T-helper 9 cell (primary cell): ENCODE results near the gene TNFSF9.

Experiments
- DNase-seq: peaks from one replicate; pipeline ENCODE4 v3.0.0-alpha.2; 2020
- total RNA-seq, 2 donors: gene quantifications; one replicate each; lab custom pipeline; 2026; lab: John Stamatoyannopoulos, UW

Gene TNFSF9, protein sequence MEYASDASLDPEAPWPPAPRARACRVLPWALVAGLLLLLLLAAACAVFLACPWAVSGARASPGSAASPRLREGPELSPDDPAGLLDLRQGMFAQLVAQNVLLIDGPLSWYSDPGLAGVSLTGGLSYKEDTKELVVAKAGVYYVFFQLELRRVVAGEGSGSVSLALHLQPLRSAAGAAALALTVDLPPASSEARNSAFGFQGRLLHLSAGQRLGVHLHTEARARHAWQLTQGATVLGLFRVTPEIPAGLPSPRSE
- total RNA-seq = 0.91 to 10.6 reads per million in 2 donors

DNA sequence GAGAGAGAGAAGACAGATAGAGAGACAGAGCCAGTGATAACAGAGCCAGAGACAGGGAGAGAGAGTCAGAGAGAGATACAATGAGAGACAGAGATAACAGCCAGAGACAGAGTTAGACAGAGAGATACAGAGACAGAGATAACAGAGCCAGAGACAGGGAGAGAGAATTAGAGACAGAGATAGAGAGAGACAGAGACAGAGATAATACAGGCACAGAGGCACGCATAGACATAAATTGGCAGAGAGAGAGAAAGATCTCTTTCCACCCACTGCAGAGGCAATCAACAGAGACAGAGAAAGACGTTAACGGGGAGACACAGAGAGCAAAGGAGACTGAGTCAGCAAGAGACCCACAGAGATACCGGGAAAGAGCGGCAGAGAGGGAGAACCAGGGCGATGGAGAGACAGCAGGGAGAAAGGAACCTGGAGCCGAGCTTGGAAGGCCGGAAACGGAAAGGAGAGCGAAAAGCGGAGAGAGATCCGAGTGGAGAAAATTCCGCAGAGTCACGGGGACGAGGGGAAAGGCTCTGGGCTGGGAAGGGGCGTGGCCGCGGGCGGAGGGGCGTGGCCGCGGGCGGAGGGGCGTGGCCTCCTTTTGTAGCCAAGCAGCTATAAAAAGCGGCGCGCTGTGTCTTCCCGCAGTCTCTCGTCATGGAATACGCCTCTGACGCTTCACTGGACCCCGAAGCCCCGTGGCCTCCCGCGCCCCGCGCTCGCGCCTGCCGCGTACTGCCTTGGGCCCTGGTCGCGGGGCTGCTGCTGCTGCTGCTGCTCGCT is at the start of gene TNFSF9:
Gene TNFSF9 (plus strand): TSS at position 641 of the 777 bp plus-strand sequence. CDS start 11 bp downstream, at position 652.
- DNase-seq = peak; percentile 78

DNA sequence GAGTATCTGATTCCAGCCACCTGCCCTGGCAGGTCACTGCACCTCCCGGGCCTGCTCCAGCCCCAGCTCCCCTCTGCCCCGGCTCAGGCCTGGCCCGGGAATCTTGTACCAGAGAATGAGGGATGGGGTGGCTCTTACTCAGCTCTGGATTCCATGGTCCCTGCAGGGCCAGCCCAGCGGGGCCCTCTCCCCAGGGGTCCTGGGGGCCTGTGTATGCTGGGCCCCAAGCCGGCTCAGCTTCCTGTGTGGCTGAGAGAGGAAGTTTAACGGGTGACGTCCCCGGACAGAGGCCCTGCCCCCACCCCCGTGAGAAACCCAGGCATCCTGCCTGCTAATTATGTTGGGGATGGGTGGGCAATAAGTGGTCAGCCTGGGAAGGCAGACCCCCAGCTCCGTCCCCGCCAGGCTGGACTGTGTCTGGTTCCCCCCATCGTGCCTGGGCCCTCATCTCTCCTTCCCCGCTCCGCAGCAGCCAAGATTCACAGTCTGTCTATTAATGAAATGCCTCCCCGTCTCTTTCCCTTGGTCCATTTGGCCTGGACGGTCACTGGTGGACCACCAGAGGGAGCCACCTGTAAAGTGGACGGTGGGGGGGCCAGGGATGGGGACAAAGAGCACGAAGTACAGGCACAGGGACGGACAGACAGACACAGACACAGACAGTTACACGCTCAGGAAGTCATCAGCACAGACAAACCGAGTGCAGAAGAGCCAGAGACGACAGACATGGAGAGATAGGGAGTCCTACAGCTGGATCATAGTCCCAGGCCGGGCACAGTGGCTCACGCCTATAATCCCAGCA is 49.1 kb upstream of the TNFSF9 start, which contains the start of gene DENND1C:
Gene DENND1C (minus strand): TSS at position 247 of the 802 bp plus-strand sequence. CDS start 92 bp downstream, at position 155.
- DNase-seq = peak; percentile 40

GRCh38 chr19:6482343-6482686 is 48.5 kb upstream of the TNFSF9 start:
- no peak for DNase-seq

DNA sequence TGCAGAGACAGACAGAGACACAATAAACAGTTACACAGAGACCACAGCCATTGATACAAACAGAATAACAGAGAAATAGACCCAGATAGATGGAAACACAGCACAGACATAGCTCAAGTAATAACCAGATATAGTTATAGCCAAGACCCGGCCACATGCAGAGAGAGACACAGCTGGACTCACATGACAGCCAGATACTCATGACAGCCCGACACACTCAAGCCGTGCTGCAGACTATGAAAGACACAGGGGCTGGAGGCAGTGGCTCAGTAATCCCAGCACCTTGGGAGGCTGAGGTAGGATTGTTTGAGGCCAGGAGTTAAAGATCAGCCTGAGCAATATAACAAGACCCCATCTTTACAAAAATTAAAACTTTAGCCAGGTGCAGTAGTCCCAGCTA is 47.6 kb upstream of the TNFSF9 start:
- no peak for DNase-seq

DNA sequence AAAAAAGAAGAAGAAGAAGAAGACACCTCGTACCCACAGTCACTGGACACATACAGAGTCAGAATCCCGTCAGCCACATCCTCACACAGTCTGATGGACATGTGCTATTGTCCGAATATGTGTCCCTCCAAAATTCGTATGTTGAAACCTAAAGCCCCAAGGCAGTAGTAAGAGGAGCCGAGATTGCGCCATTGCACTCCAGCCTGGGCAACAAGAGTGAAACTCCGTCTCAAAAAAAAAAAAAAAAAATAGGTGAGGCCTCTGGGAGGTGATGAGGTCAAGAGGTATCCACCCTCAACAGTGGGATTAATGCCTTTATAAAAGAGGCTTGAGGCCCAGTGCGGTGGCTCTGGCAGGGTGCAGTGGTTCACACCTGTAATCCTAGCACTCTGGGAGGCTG is 46.6 kb upstream of the TNFSF9 start:
- no peak for DNase-seq

DNA sequence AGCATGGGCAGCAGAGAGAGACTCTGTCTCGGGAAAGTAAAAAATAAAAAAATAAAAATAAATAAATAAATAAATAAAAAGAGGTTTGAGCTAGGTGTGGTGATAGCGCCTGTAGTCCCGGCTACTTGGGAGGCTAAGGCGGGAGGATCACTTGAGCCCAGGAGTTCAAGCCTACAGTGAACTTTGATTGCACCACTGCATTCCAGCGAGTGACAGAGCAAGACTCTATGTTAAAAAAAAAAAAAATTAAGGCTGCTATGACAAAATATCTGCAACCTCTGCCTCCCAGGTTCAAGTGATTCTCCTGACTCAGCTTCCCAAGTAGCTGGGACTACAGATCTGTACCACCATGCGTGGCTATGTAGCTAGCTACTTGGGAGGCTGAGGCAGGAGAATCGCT is 46.0 kb upstream of the TNFSF9 start:
- no peak for DNase-seq

DNA sequence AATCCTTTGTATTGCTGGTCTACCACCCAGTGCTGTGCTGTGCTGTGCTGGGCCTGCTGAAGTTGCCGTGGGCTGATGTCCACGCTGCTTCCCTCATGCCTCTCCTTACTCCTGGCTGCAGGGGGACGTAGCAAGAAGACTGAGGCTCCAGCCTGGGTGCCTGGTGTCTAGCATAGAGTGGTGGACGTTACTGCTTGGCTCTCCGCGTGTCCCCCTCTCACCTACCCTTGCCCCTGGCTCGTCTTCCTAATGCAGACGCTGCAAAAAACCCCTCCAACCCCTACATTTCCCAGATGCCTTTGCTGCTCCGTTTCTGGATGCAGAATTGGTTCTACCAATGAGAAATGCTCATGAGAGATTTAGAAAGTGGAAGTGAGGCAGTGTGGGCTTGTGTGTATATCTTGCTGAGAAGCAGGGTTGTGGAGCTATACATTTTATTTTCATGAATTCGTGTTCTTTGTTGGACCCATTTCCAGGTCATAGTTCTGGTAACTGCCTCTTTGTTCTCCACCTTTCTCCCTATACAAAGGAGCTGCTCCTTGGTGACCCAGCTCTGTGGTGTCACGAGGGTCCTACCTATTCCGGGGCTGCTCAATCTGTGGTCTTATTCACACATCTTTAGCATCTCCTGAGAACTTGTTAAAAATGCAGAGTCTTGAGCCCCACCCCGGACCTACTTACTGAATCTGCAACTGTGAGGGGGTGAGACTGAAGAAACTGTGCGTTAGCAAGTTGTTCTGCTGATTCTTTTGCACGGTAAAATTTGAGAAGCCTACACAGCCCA is 41.4 kb upstream of the TNFSF9 start:
- DNase-seq = no peak

DNA sequence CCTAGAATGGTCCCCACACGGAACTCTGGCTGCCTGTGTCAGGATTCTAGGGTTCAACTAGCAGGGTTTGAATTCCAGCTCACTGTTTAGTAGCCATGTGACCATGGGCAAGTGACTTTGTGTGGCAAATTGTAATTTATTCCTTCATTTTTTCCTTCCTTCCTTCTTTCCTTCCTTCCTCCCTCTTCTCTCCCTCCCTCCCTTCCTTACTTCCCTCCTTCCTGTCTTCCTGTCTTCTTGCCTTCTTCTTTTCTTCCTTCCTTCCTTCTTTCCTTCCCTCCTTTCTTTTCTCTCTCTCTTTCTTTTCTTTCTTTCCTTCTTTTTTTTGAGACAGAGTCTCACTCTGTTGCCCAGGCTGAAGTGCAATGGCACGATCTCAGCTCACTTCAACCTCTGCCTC is 40.7 kb upstream of the TNFSF9 start:
- DNase-seq = no peak

- no peak for DNase-seq
Measured at GRCh38 chr19:6491802-6492592, 38.8 kb upstream of the TNFSF9 start.

DNA sequence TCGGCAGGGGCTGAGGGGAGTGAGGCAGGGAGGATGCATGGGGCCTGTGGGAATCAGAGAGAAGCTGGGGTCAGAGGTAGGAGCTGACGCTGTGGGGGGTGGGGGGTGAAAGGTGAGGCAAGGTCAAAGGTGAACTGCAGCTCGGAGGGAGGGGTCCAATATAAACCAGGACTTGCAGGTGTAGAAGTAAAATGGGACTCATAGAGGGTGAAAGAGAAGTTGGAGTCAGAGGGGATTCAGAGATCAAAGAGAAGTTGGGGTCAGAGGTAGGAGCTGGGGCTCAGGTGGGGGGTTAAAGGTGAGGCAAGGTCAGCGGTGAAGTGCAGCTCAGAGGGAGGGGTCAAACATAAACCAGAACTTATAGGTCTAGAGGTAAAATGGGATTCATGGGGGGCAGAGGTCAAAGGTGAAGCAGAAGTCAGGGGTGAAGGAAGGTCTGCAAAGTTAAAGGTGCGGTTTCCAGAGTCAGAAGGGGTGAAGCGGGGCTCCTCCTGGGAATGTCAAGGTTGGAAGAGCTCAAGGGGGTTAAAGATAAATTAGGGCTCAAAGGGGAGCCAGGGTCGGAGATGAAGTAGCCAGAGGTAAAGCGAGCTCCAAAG is 36.3 kb upstream of the TNFSF9 start:
- DNase-seq = no peak

DNA sequence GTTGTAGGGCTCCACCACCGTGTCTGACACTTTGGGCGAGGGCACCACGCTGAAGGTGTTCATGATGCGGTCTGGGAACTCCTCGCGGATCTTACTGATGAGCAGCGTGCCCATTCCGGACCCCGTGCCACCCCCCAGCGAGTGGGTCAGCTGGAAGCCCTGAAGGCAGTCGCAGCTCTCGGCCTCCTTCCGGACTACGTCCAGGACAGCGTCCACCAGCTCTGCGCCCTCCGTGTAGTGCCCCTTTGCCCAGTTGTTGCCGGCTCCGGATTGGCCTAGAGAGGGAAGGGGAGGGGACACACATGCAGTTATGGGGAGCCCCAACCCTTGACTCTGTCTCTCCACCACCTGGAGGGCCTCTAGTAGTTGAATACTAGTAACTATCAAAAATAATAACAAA is 34.9 kb upstream of the TNFSF9 start:
- no peak for DNase-seq

- DNase-seq = no peak
Measured at GRCh38 chr19:6498294-6499036, 32.4 kb upstream of the TNFSF9 start.

- DNase-seq = no peak
Measured at GRCh38 chr19:6499052-6499790, 31.6 kb upstream of the TNFSF9 start.

GRCh38 chr19:6500837-6501739 is 29.7 kb upstream of the TNFSF9 start:
- DNase-seq = no peak

- no peak for DNase-seq
Measured at GRCh38 chr19:6501740-6502648, 28.8 kb upstream of the TNFSF9 start, which contains the start of gene TUBB4A. TSS of gene TUBB4A (minus strand) at chr19:6502309. CDS start at chr19:6502212, 97 bp downstream.

DNA sequence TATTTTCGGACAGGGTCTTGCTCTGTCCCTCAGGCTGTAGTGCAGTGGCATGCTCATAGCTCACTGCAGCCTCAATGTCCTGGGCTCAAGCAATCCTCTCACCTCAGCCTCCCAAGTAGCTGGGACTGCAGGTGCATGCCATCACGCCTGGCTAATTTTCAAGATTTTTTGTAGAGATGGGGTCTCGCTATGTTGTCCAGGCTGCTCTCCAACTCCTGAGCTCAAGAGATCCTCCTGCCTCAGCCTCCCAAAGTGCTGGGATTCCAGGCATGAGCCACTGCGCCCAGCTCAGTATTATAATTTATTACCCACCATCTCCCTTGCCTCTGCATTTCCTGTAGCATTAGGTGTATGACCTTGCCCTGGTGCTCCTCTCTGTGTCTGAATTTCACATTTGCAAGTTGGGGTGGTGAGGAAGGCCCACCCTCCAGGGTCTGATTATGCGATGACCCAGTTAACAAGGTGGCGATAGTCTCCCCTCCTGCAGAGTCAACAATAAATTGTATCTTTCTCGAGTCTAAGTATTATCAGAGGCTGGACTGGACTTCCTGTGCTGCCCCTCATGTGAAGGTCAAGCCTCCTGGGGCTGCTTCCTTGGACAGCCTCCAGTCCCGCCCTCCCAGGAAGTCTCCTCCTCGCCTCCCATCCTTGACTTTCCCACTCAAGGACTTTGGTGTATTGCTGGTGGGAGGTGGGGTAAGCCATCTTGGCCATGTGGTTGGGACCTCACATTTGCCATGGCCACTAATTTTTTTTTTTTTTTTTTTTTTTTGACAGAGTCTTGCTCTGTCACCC is 27.2 kb upstream of the TNFSF9 start:
- no peak for DNase-seq
